Measurements from ENCODE around the gene FOXP1.

Gene FOXP1

GRCh38 chr3:71562938-71563337 lies 20.6 kb downstream of the FOXP1 start:
- peak; percentile 4 for DNase-seq

GRCh38 chr3:71560665-71561064 lies 22.9 kb downstream of the FOXP1 start:
- DNase-seq = no peak

GRCh38 chr3:71559578-71560162 lies 23.9 kb downstream of the FOXP1 start:
- DNase-seq = no peak

GRCh38 chr3:71559021-71559420 lies 24.5 kb downstream of the FOXP1 start:
- no peak for DNase-seq

- DNase-seq = no peak
Measured at GRCh38 chr3:71554649-71555048, 28.9 kb downstream of the FOXP1 start.

- no peak for DNase-seq
Measured at GRCh38 chr3:71551311-71551919, 32.1 kb downstream of the FOXP1 start.

GRCh38 chr3:71549951-71550350 lies 33.6 kb downstream of the FOXP1 start:
- no peak for DNase-seq

GRCh38 chr3:71548705-71549384 lies 34.7 kb downstream of the FOXP1 start:
- no peak for DNase-seq

GRCh38 chr3:71547249-71548198 lies 36.0 kb downstream of the FOXP1 start:
- DNase-seq = no peak

- no peak for DNase-seq
Measured at GRCh38 chr3:71546821-71547220, 36.7 kb downstream of the FOXP1 start.

- DNase-seq = no peak
Measured at GRCh38 chr3:71545330-71545729, 38.2 kb downstream of the FOXP1 start.

GRCh38 chr3:71543371-71544016 lies 40.0 kb downstream of the FOXP1 start:
- no peak for DNase-seq

- DNase-seq = no peak
Measured at GRCh38 chr3:71542521-71543370, 40.8 kb downstream of the FOXP1 start.

- peak; percentile 10 for DNase-seq
Measured at GRCh38 chr3:71541313-71541712, 42.2 kb downstream of the FOXP1 start.

- DNase-seq = no peak
Measured at GRCh38 chr3:71537211-71537611, 46.3 kb downstream of the FOXP1 start.

GRCh38 chr3:71536376-71536965 lies 47.1 kb downstream of the FOXP1 start:
- no peak for DNase-seq

- no peak for DNase-seq
Measured at GRCh38 chr3:71533588-71533987, 49.9 kb downstream of the FOXP1 start.

- DNase-seq = peak; percentile 8
Measured at GRCh38 chr3:71532639-71533395, 50.7 kb downstream of the FOXP1 start.

- DNase-seq = peak; percentile 9
Measured at GRCh38 chr3:71530903-71531530, 52.5 kb downstream of the FOXP1 start.

GRCh38 chr3:71528816-71529215 lies 54.7 kb downstream of the FOXP1 start:
- DNase-seq = no peak

Measured in NCI-H69 (cell line).